Epithelial cell of proximal tubule (primary cell): Measurements from ENCODE around the gene RALGAPB. TPM values are rescaled to one million over a fixed set of nuclear protein-coding genes. Genes with fewer than 3 reads are reported as not detected.

ENCODE experiments used
- DNase-seq: peaks from one replicate; pipeline ENCODE4 v3.0.0-alpha.2; 2011; ENCODE audit warnings: low read depth
- H3K4me3 ChIP-seq: 2 replicates; pipeline ENCODE4 v1.5.1; 2011; ENCODE audit warnings: low read depth, mild to moderate bottlenecking, low read length
- CTCF ChIP-seq: conservative IDR thresholded peaks from 2 replicates; pipeline ENCODE4 v1.5.1; 2012; ENCODE audit warnings: low read depth, mild to moderate bottlenecking, low read length
- total RNA-seq: library from RNA; depleted of rRNA; stranded (reverse); fragments of >200 nt; gene quantifications from 2 replicates; pipeline ENCODE4 v1.2.3, GENCODE V29; 2015

Gene RALGAPB
- total RNA-seq, 1 donor from 2014 or later, result 19.1 TPM

DNA sequence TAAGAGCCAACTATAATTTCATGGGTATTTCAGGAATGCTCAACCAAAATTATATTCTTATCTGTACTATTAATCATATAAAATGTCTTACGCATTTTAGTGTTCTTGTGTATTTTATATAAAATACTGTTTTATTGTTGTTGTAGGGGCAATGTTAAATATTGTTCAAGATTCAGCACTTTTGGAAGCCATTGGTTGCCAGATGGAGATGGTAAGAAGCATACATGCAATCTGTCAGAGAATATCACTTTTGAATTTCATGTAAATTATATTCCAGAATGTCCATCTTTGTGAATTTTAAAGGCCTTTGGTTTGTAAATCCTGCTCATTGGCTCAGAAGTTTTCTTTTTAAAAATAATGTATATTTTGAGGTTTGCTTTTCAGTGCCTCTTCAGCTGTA is 58.4 kb downstream of the RALGAPB start:
- H3K4me3 ChIP-seq, result no peak overlapping the region
- no peak for TF ChIP-seq CTCF
- DNase-seq, result no peak

GRCh38 chr20:38534756-38535155 is 62.1 kb downstream of the RALGAPB start:
- H3K4me3 ChIP-seq, result no peak overlapping the region
- DNase-seq, result no peak
- no peak for TF ChIP-seq CTCF

DNA sequence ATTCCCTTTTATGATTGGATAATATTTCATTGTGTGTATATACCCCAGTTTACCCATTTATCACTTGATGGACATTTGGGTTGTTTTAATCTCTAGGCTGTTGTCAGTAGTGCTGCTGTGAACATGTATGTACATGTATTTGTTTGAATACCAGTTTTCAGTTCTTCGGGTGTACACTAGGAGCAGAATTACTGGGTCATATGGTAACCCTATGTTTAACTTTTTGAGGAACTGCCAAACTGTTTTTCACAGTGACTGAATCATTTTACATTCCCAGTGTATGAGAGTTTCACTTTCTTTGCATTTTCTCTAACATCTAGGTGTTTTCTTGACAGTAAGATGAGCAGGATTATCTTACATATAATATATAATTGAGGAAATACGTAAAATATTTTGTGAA is 63.7 kb downstream of the RALGAPB start:
- no peak overlapping the region for H3K4me3 ChIP-seq
- TF ChIP-seq CTCF, result no peak
- no peak for DNase-seq

DNA sequence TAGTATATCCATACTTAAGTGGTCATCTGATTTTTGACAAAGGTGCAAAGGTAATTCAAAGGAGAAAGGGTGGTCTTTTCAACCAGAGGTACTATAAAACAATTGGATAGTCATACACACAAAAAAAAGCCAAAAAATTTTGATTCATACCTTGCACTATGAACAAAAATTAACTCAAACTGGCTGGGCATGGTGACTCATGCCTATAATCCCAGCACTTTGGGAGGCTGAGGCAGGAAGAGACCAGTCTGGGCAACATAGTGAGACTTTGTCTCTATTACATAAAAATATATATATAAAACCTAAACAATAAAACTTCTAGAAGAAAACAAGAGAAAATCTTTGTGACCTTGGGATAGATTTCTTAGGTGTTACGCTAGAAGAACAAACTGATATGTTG is 64.5 kb downstream of the RALGAPB start:
- TF ChIP-seq CTCF, result no peak
- DNase-seq, result no peak
- no peak overlapping the region for H3K4me3 ChIP-seq

GRCh38 chr20:38538789-38539188 is 66.1 kb downstream of the RALGAPB start:
- no peak for TF ChIP-seq CTCF
- DNase-seq, result no peak
- H3K4me3 ChIP-seq, result no peak overlapping the region

DNA sequence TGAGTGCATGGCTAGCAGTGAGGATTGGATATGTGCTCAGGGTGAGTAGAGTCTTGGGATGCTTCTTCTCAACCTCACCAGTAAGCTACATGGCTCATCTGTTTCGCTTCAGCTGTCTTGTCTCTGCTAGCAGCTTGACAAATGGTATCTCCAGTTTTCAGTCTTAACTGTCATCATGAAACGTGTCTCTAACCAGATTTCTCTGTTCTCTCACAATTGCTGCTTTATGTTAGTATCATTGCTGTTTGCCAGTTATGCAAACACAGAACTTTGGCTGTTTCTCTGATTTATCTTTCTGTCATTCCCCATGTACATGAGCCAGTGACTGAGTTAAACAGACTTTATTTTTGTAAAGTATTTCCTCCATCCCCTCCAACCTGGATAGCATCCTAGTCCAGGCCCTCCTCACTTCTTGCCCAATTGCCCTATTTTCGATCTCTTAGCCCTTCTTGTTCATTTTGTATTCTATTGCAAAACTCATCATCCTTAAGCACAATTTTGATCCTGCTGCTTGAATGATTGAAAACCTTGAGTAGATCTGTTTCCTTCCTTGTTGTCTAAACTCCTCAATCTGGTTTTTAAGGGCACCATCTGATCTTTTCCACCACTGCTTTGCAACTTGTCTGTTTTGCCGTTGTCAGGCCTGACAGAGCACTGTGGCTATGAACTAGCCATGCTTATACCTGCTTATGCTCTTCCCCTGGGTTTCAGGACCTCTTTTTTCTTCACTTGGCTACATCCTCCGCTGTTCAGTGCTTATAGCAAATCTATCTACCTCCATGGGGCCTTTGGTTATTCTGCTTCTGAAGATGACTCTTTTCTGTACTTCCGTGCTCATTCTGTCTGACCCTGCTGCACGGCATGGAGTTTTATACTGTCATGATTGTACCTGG is 70.6 kb downstream of the RALGAPB start:
- no peak for TF ChIP-seq CTCF
- DNase-seq, result no peak
- no peak overlapping the region for H3K4me3 ChIP-seq

DNA sequence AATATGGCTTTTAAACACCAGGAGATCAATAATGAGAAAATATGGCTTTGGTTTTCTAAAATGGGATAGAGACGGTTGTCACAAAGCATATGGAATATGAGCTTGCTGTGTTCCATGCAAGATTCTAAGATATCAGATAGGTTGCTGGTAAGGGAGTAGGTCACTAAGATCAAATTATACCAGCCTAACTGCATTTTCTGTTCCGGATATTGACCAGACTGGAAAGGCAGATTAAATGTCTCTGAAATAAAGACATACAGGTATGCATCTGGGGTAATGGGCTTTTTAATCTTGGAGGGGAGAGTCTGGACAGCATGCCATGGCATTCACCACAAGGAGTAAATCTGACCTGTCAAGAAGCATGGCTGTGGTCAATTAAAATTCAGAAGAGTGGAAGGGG is 73.1 kb downstream of the RALGAPB start:
- no peak for DNase-seq
- no peak overlapping the region for H3K4me3 ChIP-seq
- TF ChIP-seq CTCF, result no peak
